GM12891 (cell line): ENCODE measurements around the gene C19orf81.
"Not testable (repeated sequence)": the region's sequence is repeated elsewhere in the genome, so short reads cannot be mapped to it uniquely, and the experiment has no call there.

ENCODE experiments used
- PAX5 ChIP-seq: IDR thresholded peaks from 2 replicates; pipeline ENCODE4 v1.6.1; 2011; ENCODE audit warnings: low read length, moderate library complexity, mild to moderate bottlenecking; ENCODE audit not compliant: insufficient read depth, severe bottlenecking
- POLR2A ChIP-seq: IDR thresholded peaks from 2 replicates; pipeline ENCODE4 v1.6.1; 2011; ENCODE audit warnings: low read depth, low read length, control low read depth
- POLR2AphosphoS5 ChIP-seq: IDR thresholded peaks from 2 replicates; pipeline ENCODE4 v1.6.1; 2011; ENCODE audit warnings: low read depth, low read length, control low read depth
- POU2F2 ChIP-seq: IDR thresholded peaks from 2 replicates; pipeline ENCODE4 v1.6.1; 2011; ENCODE audit warnings: low read depth, mild to moderate bottlenecking, control low read depth, low read length, moderate library complexity
- SPI1 ChIP-seq: IDR thresholded peaks from 2 replicates; pipeline ENCODE4 v1.6.1; 2011; ENCODE audit warnings: low read depth, low read length, control low read depth
- TAF1 ChIP-seq: IDR thresholded peaks from 2 replicates; pipeline ENCODE4 v1.6.1; 2011; ENCODE audit warnings: low read depth, low read length, control low read depth

DNA sequence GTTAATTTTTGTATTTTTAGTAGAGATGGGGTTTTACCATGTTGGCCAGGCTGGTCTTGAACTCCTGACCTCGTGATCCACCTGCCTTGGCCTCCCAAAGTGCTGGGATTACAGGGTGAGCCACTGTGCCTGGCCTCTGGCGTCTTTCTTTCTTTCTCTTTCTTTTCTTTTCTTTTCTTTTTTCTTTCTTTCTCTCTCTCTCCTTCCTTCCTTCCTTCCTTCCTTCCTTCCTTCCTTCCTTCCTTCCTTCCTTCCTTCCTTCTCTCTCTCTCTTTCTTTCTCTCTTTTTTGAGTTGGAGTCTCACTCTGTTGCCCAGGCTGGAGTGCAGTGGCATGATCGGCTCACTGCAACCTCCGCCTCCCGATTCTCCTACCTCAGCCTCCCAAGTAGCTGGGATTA, 30.1 kb upstream of the C19orf81 start:
- TF ChIP-seq POLR2A, POLR2AphosphoS5, SPI1, TAF1, POU2F2, PAX5: not testable (repeated sequence)
